ENCODE measurements around the gene SLC9A9. TPM values are rescaled to one million over a fixed set of nuclear protein-coding genes. Genes with fewer than 3 reads are reported as not detected.
A peak's percentile ranks its signal among the peaks of the same experiment; 100 is the strongest.

The SLC9A9 gene
- total RNA-seq, 1 experiment from 2014 or later: 1.5 TPM

GRCh38 chr3:143265501-143266070, 582.7 kb downstream of the SLC9A9 start:
- DNase-seq (ENCODE audit: low read depth): no peak

- peak; percentile 22 for DNase-seq (ENCODE audit: low read depth)
These were observed 584.3 kb downstream of the SLC9A9 start for GRCh38 chr3:143263852-143264513.

GRCh38 chr3:143261848-143262247, 586.4 kb downstream of the SLC9A9 start:
- DNase-seq (ENCODE audit: low read depth): no peak

GRCh38 chr3:143258692-143259091, 589.6 kb downstream of the SLC9A9 start:
- no peak for DNase-seq (ENCODE audit: low read depth)

- DNase-seq (ENCODE audit: low read depth): no peak
These were observed 591.9 kb downstream of the SLC9A9 start for GRCh38 chr3:143256416-143256815.

- no peak for DNase-seq (ENCODE audit: low read depth)
These were observed 592.5 kb downstream of the SLC9A9 start for GRCh38 chr3:143255739-143256138.

- no peak for DNase-seq (ENCODE audit: low read depth)
These were observed 595.3 kb downstream of the SLC9A9 start for GRCh38 chr3:143252931-143253330.

- DNase-seq (ENCODE audit: low read depth): no peak
These were observed 599.3 kb downstream of the SLC9A9 start for GRCh38 chr3:143249014-143249413.

GRCh38 chr3:143247073-143247472, 601.2 kb downstream of the SLC9A9 start:
- no peak for DNase-seq (ENCODE audit: low read depth)

- no peak for DNase-seq (ENCODE audit: low read depth)
These were observed 602.6 kb downstream of the SLC9A9 start for GRCh38 chr3:143245692-143246091.

- DNase-seq (ENCODE audit: low read depth): no peak
These were observed 603.7 kb downstream of the SLC9A9 start for GRCh38 chr3:143244516-143245063.

GRCh38 chr3:143243686-143244085, 604.6 kb downstream of the SLC9A9 start:
- no peak for DNase-seq (ENCODE audit: low read depth)

GRCh38 chr3:143242691-143243090, 605.6 kb downstream of the SLC9A9 start:
- DNase-seq (ENCODE audit: low read depth): no peak

GRCh38 chr3:143242101-143242500, 606.2 kb downstream of the SLC9A9 start:
- peak; percentile 34 for DNase-seq (ENCODE audit: low read depth)

GRCh38 chr3:143241481-143241951, 606.8 kb downstream of the SLC9A9 start:
- DNase-seq (ENCODE audit: low read depth): no peak

GRCh38 chr3:143240886-143241285, 607.4 kb downstream of the SLC9A9 start:
- DNase-seq (ENCODE audit: low read depth): no peak

- no peak for DNase-seq (ENCODE audit: low read depth)
These were observed 609.2 kb downstream of the SLC9A9 start for GRCh38 chr3:143239031-143239430.

GRCh38 chr3:143237077-143237627, 611.1 kb downstream of the SLC9A9 start:
- no peak for DNase-seq (ENCODE audit: low read depth)

GRCh38 chr3:143236226-143236964, 611.9 kb downstream of the SLC9A9 start:
- DNase-seq (ENCODE audit: low read depth): no peak

- DNase-seq (ENCODE audit: low read depth): no peak
These were observed 612.6 kb downstream of the SLC9A9 start for GRCh38 chr3:143235614-143236204.

GRCh38 chr3:143234526-143234925, 613.7 kb downstream of the SLC9A9 start:
- DNase-seq (ENCODE audit: low read depth): no peak
